CD8-positive, alpha-beta memory T cell (primary cell): ENCODE results near the gene P2RX6. TPM values are rescaled to one million over a fixed set of nuclear protein-coding genes. Genes with fewer than 3 reads are reported as not detected.
"Not testable (repeated sequence)": the region's sequence is repeated elsewhere in the genome, so short reads cannot be mapped to it uniquely, and the experiment has no call there.

Source experiments
- CTCF ChIA-PET: fragments of 350-600 bp; sonication (Branson Sonifier 250); formaldehyde crosslinking; loops from one replicate; lab custom pipeline; 2021; ENCODE audit warnings: antibody characterized with exemption; lab: Charles Lee
- POLR2A ChIA-PET: fragments of 350-600 bp; sonication (Branson Sonifier 250); formaldehyde crosslinking; loops from one replicate; lab custom pipeline; 2021; ENCODE audit warnings: antibody characterized with exemption; lab: Charles Lee
- DNase-seq, 5 donors: peaks; one replicate each; pipeline versions ENCODE4 v3.0.0 to v3.0.0-alpha.2; 2020 to 2022; ENCODE audit warnings: mixed read lengths in 1 of 5
- H3K27ac ChIP-seq: one replicate; pipeline ENCODE4 v1.7.0; 2013; ENCODE audit warnings: low read depth, mild to moderate bottlenecking, low read length, moderate library complexity
- H3K27me3 ChIP-seq: 2 replicates; pipeline ENCODE4 v1.7.0; 2013; ENCODE audit warnings: low read length, mild to moderate bottlenecking; ENCODE audit not compliant: insufficient read depth, poor library complexity, severe bottlenecking
- H3K36me3 ChIP-seq: 2 replicates; pipeline ENCODE4 v1.7.0; 2013; ENCODE audit warnings: mild to moderate bottlenecking, low read length, moderate library complexity; ENCODE audit not compliant: insufficient read depth
- H3K4me1 ChIP-seq: 2 replicates; pipeline ENCODE4 v1.7.0; 2013; ENCODE audit warnings: mild to moderate bottlenecking, low read length, moderate library complexity; ENCODE audit not compliant: insufficient read depth
- H3K4me3 ChIP-seq: 2 replicates; pipeline ENCODE4 v1.7.0; 2013; ENCODE audit warnings: mild to moderate bottlenecking, low read length
- H3K9me3 ChIP-seq: 2 replicates; pipeline ENCODE4 v1.7.0; 2013; ENCODE audit warnings: mild to moderate bottlenecking, low read length
- H3K27ac Mint-ChIP-seq, 8 donors: one replicate each; pipeline ENCODE4 v1.8.0; 2020 to 2021; ENCODE audit warnings: mixed read lengths in 8 of 8, mild to moderate bottlenecking in 6 of 8, inconsistent platforms in 3 of 8, moderate library complexity in 3 of 8
- H3K27me3 Mint-ChIP-seq, 2 donors: one replicate each; pipeline ENCODE4 v1.8.0; 2020 to 2021; ENCODE audit warnings: mixed read lengths in 2 of 2, mild to moderate bottlenecking in 1 of 2, moderate library complexity in 1 of 2
- H3K36me3 Mint-ChIP-seq, 3 donors: one replicate each; pipeline ENCODE4 v1.8.0; 2020 to 2021; ENCODE audit warnings: mixed read lengths in 3 of 3, inconsistent platforms in 1 of 3, mild to moderate bottlenecking in 1 of 3
- H3K4me1 Mint-ChIP-seq, 3 donors: one replicate each; pipeline ENCODE4 v1.8.0; 2020 to 2021; ENCODE audit warnings: mixed read lengths in 3 of 3, inconsistent platforms in 1 of 3, mild to moderate bottlenecking in 1 of 3
- H3K4me3 Mint-ChIP-seq, 7 donors: one replicate each; pipeline ENCODE4 v1.8.0; 2020 to 2021; ENCODE audit warnings: mixed read lengths in 7 of 7, mild to moderate bottlenecking in 6 of 7, moderate library complexity in 4 of 7, inconsistent platforms in 2 of 7
- H3K9me3 Mint-ChIP-seq, 5 donors: one replicate each; pipeline ENCODE4 v1.8.0; 2020 to 2022; ENCODE audit warnings: mixed read lengths in 5 of 5, mild to moderate bottlenecking in 3 of 5, moderate library complexity in 2 of 5, inconsistent platforms in 1 of 5
- polyA plus RNA-seq: library from polyadenylated mRNA; unstranded; fragments of 300-500 nt; fragmentation: Illumina TruSeq; gene quantifications from one replicate; pipeline ENCODE4 v1.2.3, GENCODE V29; 2021
- total RNA-seq, 2 experiments: library from RNA; stranded (reverse); gene quantifications; one replicate each; pipeline ENCODE4 v1.2.3, GENCODE V29; 2021

P2RX6 gene
- total and polyA plus RNA-seq, 3 experiments from 2014 or later, result 0.24 to 0.35 (median 0.33) TPM

GRCh38 chr22:20972014-20972694 is 42.8 kb upstream of the P2RX6 start:
- H3K36me3 ChIP-seq, DNase-seq, H3K4me3 ChIP-seq, H3K27me3 ChIP-seq, CTCF ChIA-PET, H3K27me3 Mint-ChIP-seq, H3K9me3 Mint-ChIP-seq, H3K4me1 ChIP-seq, H3K9me3 ChIP-seq, H3K4me1 Mint-ChIP-seq, H3K4me3 Mint-ChIP-seq, H3K27ac ChIP-seq, H3K36me3 Mint-ChIP-seq, POLR2A ChIA-PET, H3K27ac Mint-ChIP-seq: not testable (repeated sequence)

DNA sequence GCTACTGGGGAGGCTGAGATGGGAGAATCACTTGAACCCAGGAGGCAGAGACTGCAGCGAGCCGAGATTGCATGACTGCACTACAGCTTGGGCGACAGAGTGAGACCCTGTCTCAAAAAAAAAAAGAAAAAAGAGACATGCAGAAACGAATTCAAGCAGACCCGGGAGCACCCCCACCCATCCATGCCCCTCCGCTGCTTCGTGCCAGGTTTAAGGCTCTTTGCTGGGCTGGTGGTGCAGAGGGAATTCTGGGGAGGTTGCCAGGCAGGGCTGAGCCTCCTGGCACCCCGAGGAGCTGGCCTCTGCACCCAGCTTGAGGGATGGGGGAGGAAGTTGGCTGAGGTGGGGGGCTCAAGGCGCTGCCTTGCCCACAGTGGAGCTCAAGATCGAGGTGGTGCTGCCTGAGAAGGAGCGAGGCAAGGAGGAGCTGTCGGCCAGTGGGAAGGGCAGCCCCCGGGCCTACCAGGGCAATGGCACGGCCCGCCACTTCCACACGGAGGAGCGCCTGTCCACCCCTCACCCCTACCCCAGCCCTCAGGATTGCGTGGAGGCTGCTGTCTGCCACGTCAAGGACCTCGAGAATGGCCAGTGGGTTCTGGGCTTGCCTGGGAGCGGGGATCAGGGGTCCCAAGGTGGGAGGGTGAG is 41.9 kb upstream of the P2RX6 start:
- H3K27ac ChIP-seq, result no peak overlapping the region
- CTCF ChIA-PET, result no interaction called here
- H3K36me3 ChIP-seq, result no peaks in the 10 kb centered on the region
- no peak overlapping the region for H3K4me3 Mint-ChIP-seq
- peaks cover 3 to 5% of the 10 kb centered on the region in 2 donors for H3K27me3 Mint-ChIP-seq
- no peaks in the 10 kb centered on the region for H3K4me1 Mint-ChIP-seq
- no peak overlapping the region for H3K4me3 ChIP-seq
- no peaks in the 10 kb centered on the region for H3K9me3 Mint-ChIP-seq
- no peaks in the 10 kb centered on the region for H3K4me1 ChIP-seq
- no peaks in the 10 kb centered on the region for H3K9me3 ChIP-seq
- H3K27me3 ChIP-seq, result peaks cover 9% of the 10 kb centered on the region
- no peak for DNase-seq
- H3K36me3 Mint-ChIP-seq, result no peaks in the 10 kb centered on the region
- POLR2A ChIA-PET, result no interaction called here
- H3K27ac Mint-ChIP-seq, result no peak overlapping the region

DNA sequence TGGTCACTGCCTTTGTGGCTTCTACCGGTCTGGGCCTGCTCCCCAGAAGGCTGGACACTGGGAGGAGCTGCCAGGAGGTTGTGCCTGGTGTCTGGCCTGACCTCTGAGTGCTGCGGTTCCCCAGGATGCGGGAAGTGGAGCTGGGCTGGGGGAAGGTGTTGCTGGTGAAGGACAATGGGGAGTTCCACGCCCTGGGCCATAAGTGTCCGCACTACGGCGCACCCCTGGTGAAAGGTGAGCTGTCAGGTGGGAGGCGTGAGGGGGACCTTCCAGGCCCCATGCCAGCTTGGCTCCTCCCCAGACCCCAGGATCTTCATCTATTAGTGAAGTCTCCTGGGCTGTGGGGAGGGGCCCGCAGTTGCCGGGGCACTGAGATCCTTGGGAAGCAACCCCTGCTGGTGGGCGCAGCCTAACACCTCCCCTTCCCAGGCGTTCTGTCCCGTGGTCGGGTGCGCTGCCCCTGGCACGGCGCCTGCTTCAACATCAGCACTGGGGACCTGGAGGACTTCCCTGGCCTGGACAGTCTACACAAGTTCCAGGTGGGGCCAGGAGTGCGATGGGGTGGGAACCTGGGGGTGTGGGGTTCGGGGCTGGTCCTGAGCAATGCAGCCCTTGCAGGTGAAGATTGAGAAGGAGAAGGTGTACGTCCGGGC is 41.2 kb upstream of the P2RX6 start:
- ChIA-PET CTCF (no interaction called here), POLR2A (no interaction called here)
- Mint-ChIP-seq H3K27ac (no peak overlapping the region), H3K9me3 (no peaks in the 10 kb centered on the region), H3K27me3 (peaks cover 3 to 5% of the 10 kb centered on the region in 2 donors), H3K36me3 (no peaks in the 10 kb centered on the region), H3K4me3 (no peak overlapping the region), H3K4me1 (peaks cover 0 to under 1% (median under 1%) of the 10 kb centered on the region in 3 donors)
- H3K4me1 ChIP-seq, result no peaks in the 10 kb centered on the region
- H3K27me3 ChIP-seq, result peaks cover 9% of the 10 kb centered on the region
- DNase-seq, result no peak
- H3K36me3 ChIP-seq, result no peaks in the 10 kb centered on the region
- H3K9me3 ChIP-seq, result peaks cover 6% of the 10 kb centered on the region
- no peak overlapping the region for H3K4me3 ChIP-seq
- H3K27ac ChIP-seq, result no peak overlapping the region

DNA sequence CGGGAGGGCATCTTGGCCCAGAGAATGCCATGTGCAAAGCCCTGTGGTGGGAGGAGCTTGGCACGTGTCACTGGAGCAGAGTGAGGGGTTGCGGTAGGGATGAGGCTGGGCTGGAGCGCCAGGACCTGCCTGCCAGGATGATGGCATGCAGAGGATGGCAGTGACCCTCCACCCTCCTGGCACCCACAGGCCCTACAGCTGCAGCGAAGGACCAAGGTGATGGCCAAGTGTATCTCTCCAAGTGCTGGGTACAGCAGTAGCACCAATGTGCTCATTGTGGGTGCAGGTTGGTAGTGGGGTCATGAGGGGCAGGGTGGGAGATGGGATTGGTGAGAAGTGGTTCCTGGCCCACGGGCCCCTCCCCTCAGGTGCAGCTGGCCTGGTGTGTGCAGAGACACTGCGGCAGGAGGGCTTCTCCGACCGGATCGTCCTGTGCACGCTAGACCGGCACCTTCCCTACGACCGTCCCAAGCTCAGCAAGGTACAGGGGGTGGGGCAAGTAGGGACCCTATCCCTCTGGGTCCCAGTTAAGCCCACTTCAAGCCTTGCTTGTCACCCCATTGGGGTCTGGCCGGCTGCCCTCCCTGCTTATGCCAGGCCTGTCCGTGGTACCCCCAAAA is 40.5 kb upstream of the P2RX6 start:
- Histone ChIP-seq H3K4me1 (no peaks in the 10 kb centered on the region), H3K9me3 (peaks cover 9% of the 10 kb centered on the region), H3K4me3 (no peak overlapping the region), H3K36me3 (no peaks in the 10 kb centered on the region), H3K27me3 (peaks cover 9% of the 10 kb centered on the region), H3K27ac (no peak overlapping the region)
- no peak overlapping the region for H3K4me3 Mint-ChIP-seq
- no peaks in the 10 kb centered on the region for H3K36me3 Mint-ChIP-seq
- POLR2A ChIA-PET, result no interaction called here
- H3K9me3 Mint-ChIP-seq, result no peaks in the 10 kb centered on the region
- H3K27ac Mint-ChIP-seq, result no peak overlapping the region
- CTCF ChIA-PET, result no interaction called here
- no peak for DNase-seq
- H3K27me3 Mint-ChIP-seq, result peaks cover 3 to 5% of the 10 kb centered on the region in 2 donors
- peaks cover 6 to 7% (median 7%) of the 10 kb centered on the region in 3 donors for H3K4me1 Mint-ChIP-seq

- H3K27me3 Mint-ChIP-seq, result peaks cover 3 to 5% of the 10 kb centered on the region in 2 donors
- CTCF ChIA-PET, result no interaction called here
- peaks cover 8 to 18% (median 9%) of the 10 kb centered on the region in 3 donors for H3K4me1 Mint-ChIP-seq
Observed at GRCh38 chr22:20975541-20976290, 39.2 kb upstream of the P2RX6 start.

GRCh38 chr22:20976291-20976877 is 38.6 kb upstream of the P2RX6 start:
- H3K36me3 Mint-ChIP-seq, result no peaks in the 10 kb centered on the region
- no peak overlapping the region for H3K27ac ChIP-seq
- peaks cover 9% of the 10 kb centered on the region for H3K9me3 ChIP-seq
- H3K9me3 Mint-ChIP-seq, result no peaks in the 10 kb centered on the region
- ChIA-PET POLR2A (no interaction called here), CTCF (no interaction called here)
- no peak overlapping the region for H3K4me3 Mint-ChIP-seq
- H3K27ac Mint-ChIP-seq, result no peak overlapping the region
- H3K27me3 ChIP-seq, result peaks cover 9% of the 10 kb centered on the region
- no peak overlapping the region for H3K4me3 ChIP-seq
- H3K27me3 Mint-ChIP-seq, result peaks cover 3 to 5% of the 10 kb centered on the region in 2 donors
- H3K4me1 Mint-ChIP-seq, result peaks cover 12 to 25% (median 12%) of the 10 kb centered on the region in 3 donors
- no peaks in the 10 kb centered on the region for H3K36me3 ChIP-seq
- peaks cover 7% of the 10 kb centered on the region for H3K4me1 ChIP-seq
- DNase-seq, result no peak

More at GRCh38 chr22:20975541-20976290, 39.2 kb upstream of the P2RX6 start:
- no peak overlapping the region for H3K4me3 Mint-ChIP-seq
- peaks cover 9% of the 10 kb centered on the region for H3K9me3 ChIP-seq
- peaks cover 9% of the 10 kb centered on the region for H3K27me3 ChIP-seq
- H3K36me3 Mint-ChIP-seq, result no peaks in the 10 kb centered on the region
- H3K9me3 Mint-ChIP-seq, result no peaks in the 10 kb centered on the region
- no peak overlapping the region for H3K27ac ChIP-seq
- no peaks in the 10 kb centered on the region for H3K36me3 ChIP-seq
- POLR2A ChIA-PET, result no interaction called here
- no peak overlapping the region for H3K27ac Mint-ChIP-seq
- no peak for DNase-seq
- H3K4me3 ChIP-seq, result no peak overlapping the region
- peaks cover under 1% of the 10 kb centered on the region for H3K4me1 ChIP-seq

DNA sequence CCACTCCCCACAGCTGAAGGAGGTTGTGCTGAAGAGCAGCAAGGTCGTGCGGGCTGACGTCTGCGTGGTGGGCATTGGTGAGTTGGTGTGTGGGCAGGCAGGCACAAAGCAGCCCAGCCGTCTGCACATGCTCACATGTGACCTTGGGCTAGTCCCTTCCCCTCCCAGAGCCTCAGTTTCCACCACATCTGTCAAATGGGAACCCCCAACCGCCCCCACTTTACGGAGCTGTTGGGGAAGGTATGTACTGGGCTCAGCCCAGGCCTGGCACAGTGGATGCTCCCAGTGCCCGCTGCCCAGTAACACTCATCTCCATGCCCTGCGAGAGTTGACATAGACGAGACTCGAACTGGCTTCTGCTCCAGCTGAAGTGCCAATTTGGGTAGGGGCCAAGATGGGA is 37.9 kb upstream of the P2RX6 start:
- ChIA-PET POLR2A (no interaction called here), CTCF (no interaction called here)
- Mint-ChIP-seq H3K9me3 (no peaks in the 10 kb centered on the region), H3K4me1 (peaks cover 15 to 29% (median 16%) of the 10 kb centered on the region in 3 donors), H3K27me3 (peaks cover 3 to 5% of the 10 kb centered on the region in 2 donors), H3K27ac (peak overlapping the region in 2 of 8 donors; percentile 26 to 73), H3K4me3 (no peak overlapping the region), H3K36me3 (peaks cover 0 to 3% (median 0%) of the 10 kb centered on the region in 3 donors)
- Histone ChIP-seq H3K27me3 (peaks cover 9% of the 10 kb centered on the region), H3K4me1 (peaks cover 9% of the 10 kb centered on the region), H3K27ac (no peak overlapping the region), H3K36me3 (no peaks in the 10 kb centered on the region), H3K9me3 (peaks cover 9% of the 10 kb centered on the region), H3K4me3 (no peak overlapping the region)
- DNase-seq, result no peak
